Measurements from ENCODE around the gene KRI1.

Gene KRI1

GRCh38 chr19:10587839-10588150 lies 22.0 kb upstream of the KRI1 start:
- no peak for TF ChIP-seq CTCF (IDR thresholded peaks at IDR 0.05; ENCODE audit: borderline replicate concordance, control extremely low read depth, extremely low read depth, insufficient read depth, missing control alignments)
- in situ Hi-C loops (cut with MboI; ENCODE audit: low sequenced_read_pairs, unreplicated experiment): no loop called here
- no peak for DNase-seq (ENCODE audit: low spot score)

- in situ Hi-C loops (cut with MboI; ENCODE audit: low sequenced_read_pairs, unreplicated experiment): no loop called here
- DNase-seq (ENCODE audit: low spot score): no peak
- TF ChIP-seq CTCF (IDR thresholded peaks at IDR 0.05; ENCODE audit: borderline replicate concordance, control extremely low read depth, extremely low read depth, insufficient read depth, missing control alignments): no peak
These were observed 21.4 kb upstream of the KRI1 start, which contains the start of gene AP1M2 for GRCh38 chr19:10587022-10587838. TSS of gene AP1M2 (minus strand) at chr19:10587312. CDS start at chr19:10587231, 81 bp downstream.

GRCh38 chr19:10586396-10586795 lies 20.6 kb upstream of the KRI1 start:
- in situ Hi-C loops (cut with MboI; ENCODE audit: low sequenced_read_pairs, unreplicated experiment): no loop called here
- no peak for TF ChIP-seq CTCF (IDR thresholded peaks at IDR 0.05; ENCODE audit: borderline replicate concordance, control extremely low read depth, extremely low read depth, insufficient read depth, missing control alignments)
- no peak for DNase-seq (ENCODE audit: low spot score)

GRCh38 chr19:10583036-10583776 lies 17.4 kb upstream of the KRI1 start:
- TF ChIP-seq CTCF (IDR thresholded peaks at IDR 0.05; ENCODE audit: borderline replicate concordance, control extremely low read depth, extremely low read depth, insufficient read depth, missing control alignments): no peak
- no peak for DNase-seq (ENCODE audit: low spot score)
- in situ Hi-C loops (cut with MboI; ENCODE audit: low sequenced_read_pairs, unreplicated experiment): loop anchor here (5.0 kb wide), 2 partner anchors 59 to 114 kb away; no protein-coding TSS in a partner anchor

- in situ Hi-C loops (cut with MboI; ENCODE audit: low sequenced_read_pairs, unreplicated experiment): loop anchor here (5.0 kb wide), 2 partner anchors 60 to 115 kb away; no protein-coding TSS in a partner anchor
- no peak for TF ChIP-seq CTCF (IDR thresholded peaks at IDR 0.05; ENCODE audit: borderline replicate concordance, control extremely low read depth, extremely low read depth, insufficient read depth, missing control alignments)
- DNase-seq (ENCODE audit: low spot score): no peak
These were observed 16.3 kb upstream of the KRI1 start for GRCh38 chr19:10582091-10582490.

- peak; percentile 87 for DNase-seq (ENCODE audit: low spot score)
- in situ Hi-C loops (cut with MboI; ENCODE audit: low sequenced_read_pairs, unreplicated experiment): loop anchor here (5.0 kb wide), 2 partner anchors 61 to 116 kb away; no protein-coding TSS in a partner anchor
- peak; percentile 98 for TF ChIP-seq CTCF (IDR thresholded peaks at IDR 0.05; ENCODE audit: borderline replicate concordance, control extremely low read depth, extremely low read depth, insufficient read depth, missing control alignments)
These were observed 15.3 kb upstream of the KRI1 start for GRCh38 chr19:10580979-10581631.
